Activated CD4-positive, alpha-beta T cell treated with anti-CD3 and anti-CD28 coated beads, Interleukin-2, amount 50 U/mL, for 4 hours (primary cell): Measurements from ENCODE around the gene CD86.

Source experiments
- DNase-seq, 2 experiments: peaks; one replicate each; pipeline ENCODE4 v3.0.0-alpha.2; 2020

CD86 gene

GRCh38 chr3:122063908-122064307 lies 8.7 kb downstream of the CD86 start:
- no peak for DNase-seq

- no peak for DNase-seq
Observed at GRCh38 chr3:122064326-122064725, 9.2 kb downstream of the CD86 start.

- no peak for DNase-seq
Observed at GRCh38 chr3:122066331-122067213, 11.4 kb downstream of the CD86 start.

GRCh38 chr3:122067214-122067550 lies 12.0 kb downstream of the CD86 start:
- DNase-seq: no peak

GRCh38 chr3:122067588-122068240 lies 12.6 kb downstream of the CD86 start:
- DNase-seq: no peak

- no peak for DNase-seq
Observed at GRCh38 chr3:122074621-122075265, 19.6 kb downstream of the CD86 start.

- no peak for DNase-seq
Observed at GRCh38 chr3:122076491-122077292, 21.5 kb downstream of the CD86 start.

GRCh38 chr3:122077293-122078234 lies 22.4 kb downstream of the CD86 start:
- no peak for DNase-seq

- no peak for DNase-seq
Observed at GRCh38 chr3:122078235-122078935, 23.2 kb downstream of the CD86 start.

- no peak for DNase-seq
Observed at GRCh38 chr3:122079524-122080206, 24.5 kb downstream of the CD86 start.

- DNase-seq: no peak
Observed at GRCh38 chr3:122080207-122080587, 25.0 kb downstream of the CD86 start.

- no peak for DNase-seq
Observed at GRCh38 chr3:122081543-122082247, 26.5 kb downstream of the CD86 start.

GRCh38 chr3:122082357-122082756 lies 27.2 kb downstream of the CD86 start:
- DNase-seq: no peak

GRCh38 chr3:122084799-122085198 lies 29.6 kb downstream of the CD86 start:
- no peak for DNase-seq

- no peak for DNase-seq
Observed at GRCh38 chr3:122085673-122086072, 30.5 kb downstream of the CD86 start.

- DNase-seq: no peak
Observed at GRCh38 chr3:122088531-122088930, 33.4 kb downstream of the CD86 start.

GRCh38 chr3:122091602-122092295 lies 36.6 kb downstream of the CD86 start:
- no peak for DNase-seq

GRCh38 chr3:122092460-122093165 lies 37.5 kb downstream of the CD86 start:
- DNase-seq: peak in 1 of 2 experiments; percentile 19

GRCh38 chr3:122094125-122094524 lies 39.0 kb downstream of the CD86 start:
- DNase-seq: no peak
